IMR-90 (cell line): Measurements from ENCODE around the gene DPP6.

ENCODE experiments used
- CTCF ChIP-seq: conservative IDR thresholded peaks from 2 replicates; pipeline ENCODE4 v1.5.1; 2012; ENCODE audit warnings: mild to moderate bottlenecking, low read depth, low read length, improper control_type of control experiment
- FOS ChIP-seq: fragments of 150-350 bp; IDR thresholded peaks from 2 replicates; pipeline ENCODE4 v1.6.1; 2016; ENCODE audit warnings: low read depth, low read length
- POLR2A ChIP-seq: IDR thresholded peaks from 2 replicates; pipeline ENCODE4 v1.6.1; 2012; ENCODE audit warnings: mild to moderate bottlenecking, low read depth, low read length
- SMC3 ChIP-seq: fragments of 150-350 bp; IDR thresholded peaks from 2 replicates; pipeline ENCODE4 v1.6.1; 2016; ENCODE audit warnings: low read depth, mild to moderate bottlenecking, antibody characterized with exemption, low read length, moderate library complexity

- TF ChIP-seq CTCF (no peak), POLR2A (no peak), SMC3 (no peak), FOS (no peak)
These were observed 336.2 kb downstream of the DPP6 start for GRCh38 chr7:154388412-154388811.
